ENCODE results near the gene CCL19.

DNA sequence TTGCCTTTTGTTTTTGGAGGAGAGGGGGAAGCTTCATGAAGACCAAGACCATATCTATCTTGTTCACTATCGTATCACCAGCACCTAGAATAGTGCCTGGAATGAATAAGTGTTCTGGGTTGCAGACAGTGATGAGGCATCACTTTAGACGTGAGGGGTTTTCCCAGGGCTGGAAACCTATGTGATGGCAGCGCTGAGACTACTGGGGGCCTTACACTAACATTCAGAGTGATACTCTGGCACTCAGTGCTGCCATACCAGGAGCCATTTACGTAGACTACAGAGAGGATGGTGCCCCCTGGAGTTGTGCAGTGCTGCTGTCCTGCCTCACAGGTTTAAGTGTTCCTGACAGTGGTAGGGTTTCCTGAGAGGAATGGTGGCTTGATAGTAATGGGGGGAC lies 6.9 kb downstream of the CCL19 start:
- TF ChIP-seq POLR2A (IDR thresholded peaks at IDR 0.05), result no peak
- no peak for TF ChIP-seq CTCF (IDR thresholded peaks at IDR 0.05)
